Neural crest cell (in vitro differentiated cells): ENCODE results near the gene FEZF2. TPM values are rescaled to one million over a fixed set of nuclear protein-coding genes. Genes with fewer than 3 reads are reported as not detected.

Source experiments
- DNase-seq: peaks from one replicate; pipeline ENCODE4 v3.0.0; 2021; ENCODE audit warnings: low read depth, mixed read lengths, low spot score
- H3K27ac Mint-ChIP-seq: one replicate; pipeline ENCODE4 v1.8.0; 2021; ENCODE audit warnings: mild to moderate bottlenecking, mixed read lengths; ENCODE audit not compliant: unreplicated experiment
- H3K27me3 Mint-ChIP-seq: 2 replicates; pipeline ENCODE4 v1.8.0; 2021; ENCODE audit warnings: low read depth, mild to moderate bottlenecking, mixed read lengths
- H3K36me3 Mint-ChIP-seq: 2 replicates; pipeline ENCODE4 v1.8.0; 2021; ENCODE audit warnings: low read depth, mild to moderate bottlenecking, mixed read lengths
- H3K4me1 Mint-ChIP-seq: 2 replicates; pipeline ENCODE4 v1.8.0; 2021; ENCODE audit warnings: mixed read lengths
- H3K4me3 Mint-ChIP-seq: one replicate; pipeline ENCODE4 v1.8.0; 2021; ENCODE audit warnings: mild to moderate bottlenecking, mixed read lengths
- H3K9me3 Mint-ChIP-seq: 2 replicates; pipeline ENCODE4 v1.8.0; 2021; ENCODE audit warnings: mixed read lengths
- CTCF ChIP-seq: fragments of 200-600 bp; sonication (generic); conservative IDR thresholded peaks from 2 replicates; pipeline ENCODE4 v1.5.0; 2021; ENCODE audit warnings: antibody characterized with exemption, mild to moderate bottlenecking
- total RNA-seq: library from RNA; stranded (reverse); gene quantifications from 2 replicates; pipeline ENCODE4 v1.2.1, GENCODE V29; 2021

The FEZF2 gene
- total RNA-seq, 1 donor from 2014 or later = 0.28 TPM

GRCh38 chr3:62413687-62414086 is 40.3 kb upstream of the FEZF2 start:
- Mint-ChIP-seq H3K9me3 (no peaks in the 10 kb centered on the region), H3K36me3 (no peaks in the 10 kb centered on the region), H3K4me3 (no peak overlapping the region), H3K27me3 (peaks cover 49% of the 10 kb centered on the region), H3K27ac (no peak overlapping the region), H3K4me1 (peaks cover 36% of the 10 kb centered on the region)
- TF ChIP-seq CTCF = no peak
- no peak for DNase-seq

GRCh38 chr3:62406945-62407344 is 33.6 kb upstream of the FEZF2 start:
- Mint-ChIP-seq H3K27me3 (peaks cover 60% of the 10 kb centered on the region), H3K27ac (no peak overlapping the region), H3K4me3 (no peak overlapping the region), H3K4me1 (no peaks in the 10 kb centered on the region), H3K36me3 (no peaks in the 10 kb centered on the region), H3K9me3 (no peaks in the 10 kb centered on the region)
- DNase-seq = no peak
- TF ChIP-seq CTCF = no peak

- Mint-ChIP-seq H3K27ac (no peak overlapping the region), H3K9me3 (no peaks in the 10 kb centered on the region), H3K4me1 (no peaks in the 10 kb centered on the region), H3K4me3 (no peak overlapping the region), H3K27me3 (peaks cover 59% of the 10 kb centered on the region), H3K36me3 (no peaks in the 10 kb centered on the region)
- no peak for TF ChIP-seq CTCF
- no peak for DNase-seq
These were observed 32.2 kb upstream of the FEZF2 start for GRCh38 chr3:62405566-62405965.

GRCh38 chr3:62405135-62405534 is 31.8 kb upstream of the FEZF2 start:
- no peak for TF ChIP-seq CTCF
- Mint-ChIP-seq H3K27me3 (peaks cover 58% of the 10 kb centered on the region), H3K36me3 (no peaks in the 10 kb centered on the region), H3K9me3 (no peaks in the 10 kb centered on the region), H3K4me1 (no peaks in the 10 kb centered on the region), H3K4me3 (no peak overlapping the region), H3K27ac (no peak overlapping the region)
- no peak for DNase-seq

- Mint-ChIP-seq H3K27me3 (peaks cover 58% of the 10 kb centered on the region), H3K4me3 (no peak overlapping the region), H3K9me3 (no peaks in the 10 kb centered on the region), H3K4me1 (no peaks in the 10 kb centered on the region), H3K36me3 (no peaks in the 10 kb centered on the region), H3K27ac (no peak overlapping the region)
- no peak for TF ChIP-seq CTCF
- no peak for DNase-seq
These were observed 31.0 kb upstream of the FEZF2 start for GRCh38 chr3:62404321-62404720.

GRCh38 chr3:62403765-62404164 is 30.4 kb upstream of the FEZF2 start:
- TF ChIP-seq CTCF = no peak
- H3K4me3 Mint-ChIP-seq = no peak overlapping the region
- no peak overlapping the region for H3K27ac Mint-ChIP-seq
- no peaks in the 10 kb centered on the region for H3K4me1 Mint-ChIP-seq
- no peaks in the 10 kb centered on the region for H3K36me3 Mint-ChIP-seq
- H3K27me3 Mint-ChIP-seq = peaks cover 54% of the 10 kb centered on the region
- no peaks in the 10 kb centered on the region for H3K9me3 Mint-ChIP-seq
- DNase-seq = no peak
